ENCODE measurements around the gene TSPOAP1.

TSPOAP1 gene

DNA sequence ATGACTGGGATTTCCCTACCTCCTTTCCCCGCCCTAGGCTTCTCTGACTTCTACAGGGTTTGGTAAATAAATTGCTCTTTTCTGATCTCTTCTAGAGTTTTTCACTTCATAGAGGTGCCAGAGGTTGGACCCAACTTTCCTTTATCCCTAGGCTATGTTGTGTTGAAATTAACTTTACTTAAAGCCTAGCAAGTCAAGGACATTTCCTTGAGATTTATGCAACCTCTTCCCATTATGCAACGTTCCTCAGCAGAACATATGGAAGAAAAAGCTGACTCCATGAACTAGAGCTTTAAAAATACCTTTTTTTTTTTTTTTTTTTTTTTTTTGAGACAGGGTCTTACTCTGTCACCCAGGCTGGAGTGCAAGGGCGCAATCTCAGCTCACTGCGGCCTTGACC lies 63.3 kb downstream of the TSPOAP1 start:
- H3K4me2 ChIP-seq (ENCODE audit: low read length), result no peak overlapping the region
- no peaks in the 10 kb centered on the region for H3F3A ChIP-seq (ENCODE audit: control insufficient read depth, insufficient read depth)
- H3K27me3 ChIP-seq (ENCODE audit: control insufficient read depth, low read length), result peaks cover 40% of the 10 kb centered on the region
- no peaks in the 10 kb centered on the region for H4K20me1 ChIP-seq (ENCODE audit: control insufficient read depth, insufficient read depth, low read depth, low read length)
- H3K27ac ChIP-seq (ENCODE audit: low read depth, low read length), result no peak overlapping the region
- H3K9me2 ChIP-seq (replicated peaks; ENCODE audit: control insufficient read depth, low read length), result no peaks in the 10 kb centered on the region
- H3K79me2 ChIP-seq (ENCODE audit: control insufficient read depth, low read length), result no peaks in the 10 kb centered on the region
- no peak overlapping the region for H3K4me3 ChIP-seq (ENCODE audit: low read length)
- H3K36me3 ChIP-seq (ENCODE audit: control insufficient read depth, low read length), result no peaks in the 10 kb centered on the region
- no peak for TF ChIP-seq EZH2phosphoT487 (IDR thresholded peaks at IDR 0.05; ENCODE audit: borderline replicate concordance, low read length)
- TF ChIP-seq, protein P1, sequence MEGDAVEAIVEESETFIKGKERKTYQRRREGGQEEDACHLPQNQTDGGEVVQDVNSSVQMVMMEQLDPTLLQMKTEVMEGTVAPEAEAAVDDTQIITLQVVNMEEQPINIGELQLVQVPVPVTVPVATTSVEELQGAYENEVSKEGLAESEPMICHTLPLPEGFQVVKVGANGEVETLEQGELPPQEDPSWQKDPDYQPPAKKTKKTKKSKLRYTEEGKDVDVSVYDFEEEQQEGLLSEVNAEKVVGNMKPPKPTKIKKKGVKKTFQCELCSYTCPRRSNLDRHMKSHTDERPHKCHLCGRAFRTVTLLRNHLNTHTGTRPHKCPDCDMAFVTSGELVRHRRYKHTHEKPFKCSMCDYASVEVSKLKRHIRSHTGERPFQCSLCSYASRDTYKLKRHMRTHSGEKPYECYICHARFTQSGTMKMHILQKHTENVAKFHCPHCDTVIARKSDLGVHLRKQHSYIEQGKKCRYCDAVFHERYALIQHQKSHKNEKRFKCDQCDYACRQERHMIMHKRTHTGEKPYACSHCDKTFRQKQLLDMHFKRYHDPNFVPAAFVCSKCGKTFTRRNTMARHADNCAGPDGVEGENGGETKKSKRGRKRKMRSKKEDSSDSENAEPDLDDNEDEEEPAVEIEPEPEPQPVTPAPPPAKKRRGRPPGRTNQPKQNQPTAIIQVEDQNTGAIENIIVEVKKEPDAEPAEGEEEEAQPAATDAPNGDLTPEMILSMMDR (IDR thresholded peaks at IDR 0.05; ENCODE audit: low read depth, low read length, poor library complexity, severe bottlenecking), result no peak
- no peaks in the 10 kb centered on the region for H3K9me3 ChIP-seq (ENCODE audit: control insufficient read depth, insufficient read depth, low read length)
- H3K4me1 ChIP-seq (ENCODE audit: control insufficient read depth, low read length), result no peaks in the 10 kb centered on the region

DNA sequence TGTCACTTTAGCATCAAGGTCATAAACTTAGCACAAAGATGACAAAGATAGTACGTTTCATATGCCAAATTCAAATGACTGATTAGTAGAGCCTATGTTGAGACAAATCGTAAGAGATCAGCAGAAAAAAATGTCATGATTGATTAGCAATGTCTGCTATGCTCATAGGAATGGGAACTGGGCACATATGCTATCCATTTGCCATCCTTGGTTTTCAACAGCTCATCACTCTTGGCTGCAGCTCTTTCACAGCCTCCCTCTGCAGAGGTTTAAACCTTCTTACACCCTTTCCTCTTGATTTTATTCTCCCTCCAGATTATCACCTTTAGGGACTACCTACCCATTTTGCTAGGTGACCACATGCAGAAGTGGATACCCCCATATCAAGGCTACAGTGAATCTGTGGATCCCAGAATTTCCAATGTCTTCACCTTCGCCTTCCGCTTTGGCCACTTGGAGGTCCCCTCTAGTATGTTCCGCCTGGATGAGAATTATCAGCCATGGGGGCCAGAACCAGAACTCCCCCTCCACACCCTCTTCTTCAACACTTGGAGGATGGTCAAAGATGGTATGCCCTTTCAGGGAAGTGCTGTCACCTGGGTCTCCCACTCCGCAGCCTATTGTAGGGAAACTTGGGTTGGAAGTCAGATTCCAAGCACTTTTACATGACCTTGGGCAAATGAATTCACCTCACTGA lies 64.0 kb downstream of the TSPOAP1 start:
- Histone ChIP-seq H3K79me2 (ENCODE audit: control insufficient read depth, low read length) (no peaks in the 10 kb centered on the region), H3K27me3 (ENCODE audit: control insufficient read depth, low read length) (peaks cover 42% of the 10 kb centered on the region), H3K4me2 (ENCODE audit: low read length) (no peak overlapping the region)

DNA sequence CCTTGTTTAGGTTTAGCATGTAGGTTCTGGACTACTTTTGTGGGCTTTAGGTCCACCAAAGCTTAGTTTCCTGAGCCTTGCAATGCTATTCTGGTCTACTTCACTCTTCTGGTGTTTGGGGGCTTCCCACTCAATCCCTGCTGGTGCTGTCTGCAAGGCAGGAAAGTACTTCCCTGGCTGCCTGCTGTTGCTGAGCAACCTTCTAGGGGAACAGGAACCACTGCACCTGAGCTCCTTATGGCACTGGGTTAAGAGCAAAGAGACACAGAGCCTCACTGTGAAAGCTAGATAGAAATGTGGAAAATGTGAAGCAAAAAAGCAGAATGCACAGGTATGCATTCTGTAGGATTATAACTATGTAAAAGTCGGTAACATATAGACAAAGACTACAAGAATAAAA lies 64.8 kb downstream of the TSPOAP1 start:
- Histone ChIP-seq H4K20me1 (ENCODE audit: control insufficient read depth, insufficient read depth, low read depth, low read length) (no peaks in the 10 kb centered on the region), H3K4me2 (ENCODE audit: low read length) (no peak overlapping the region), H3K4me1 (ENCODE audit: control insufficient read depth, low read length) (no peaks in the 10 kb centered on the region), H3F3A (ENCODE audit: control insufficient read depth, insufficient read depth) (no peaks in the 10 kb centered on the region), H3K27ac (ENCODE audit: low read depth, low read length) (no peak overlapping the region), H3K4me3 (ENCODE audit: low read length) (no peak overlapping the region), H3K9me3 (ENCODE audit: control insufficient read depth, insufficient read depth, low read length) (no peaks in the 10 kb centered on the region), H3K27me3 (ENCODE audit: control insufficient read depth, low read length) (peaks cover 42% of the 10 kb centered on the region), H3K79me2 (ENCODE audit: control insufficient read depth, low read length) (no peaks in the 10 kb centered on the region), H3K36me3 (ENCODE audit: control insufficient read depth, low read length) (no peaks in the 10 kb centered on the region), H3K9me2 (replicated peaks; ENCODE audit: control insufficient read depth, low read length) (no peaks in the 10 kb centered on the region)
- TF ChIP-seq EZH2phosphoT487 (IDR thresholded peaks at IDR 0.05; ENCODE audit: borderline replicate concordance, low read length), result no peak
- TF ChIP-seq, protein P1 (IDR thresholded peaks at IDR 0.05; ENCODE audit: low read depth, low read length, poor library complexity, severe bottlenecking), result no peak

More for the DNA sequence above, 64.0 kb downstream of the TSPOAP1 start:
- no peaks in the 10 kb centered on the region for H3K4me1 ChIP-seq (ENCODE audit: control insufficient read depth, low read length)
- no peaks in the 10 kb centered on the region for H3K36me3 ChIP-seq (ENCODE audit: control insufficient read depth, low read length)
- TF ChIP-seq EZH2phosphoT487 (IDR thresholded peaks at IDR 0.05; ENCODE audit: borderline replicate concordance, low read length), result no peak
- TF ChIP-seq, protein P1 (IDR thresholded peaks at IDR 0.05; ENCODE audit: low read depth, low read length, poor library complexity, severe bottlenecking), result no peak
- no peaks in the 10 kb centered on the region for H3K9me2 ChIP-seq (replicated peaks; ENCODE audit: control insufficient read depth, low read length)
- no peaks in the 10 kb centered on the region for H3K9me3 ChIP-seq (ENCODE audit: control insufficient read depth, insufficient read depth, low read length)
- no peaks in the 10 kb centered on the region for H4K20me1 ChIP-seq (ENCODE audit: control insufficient read depth, insufficient read depth, low read depth, low read length)
- no peaks in the 10 kb centered on the region for H3F3A ChIP-seq (ENCODE audit: control insufficient read depth, insufficient read depth)
- H3K27ac ChIP-seq (ENCODE audit: low read depth, low read length), result no peak overlapping the region
- no peak overlapping the region for H3K4me3 ChIP-seq (ENCODE audit: low read length)
